Fibroblast of pulmonary artery (primary cell): ENCODE results near the gene TBL1X.
"Not testable (repeated sequence)": the region's sequence is repeated elsewhere in the genome, so short reads cannot be mapped to it uniquely, and the experiment has no call there.

Experiments used
- DNase-seq: peaks from one replicate; pipeline ENCODE4 v3.0.0-alpha.2; 2010; ENCODE audit warnings: low read depth
- H3K4me3 ChIP-seq: replicated peaks from 2 replicates; pipeline ENCODE4 v1.5.1; 2011; ENCODE audit warnings: low read depth, mild to moderate bottlenecking, control low read depth, low read length, moderate library complexity
- TF ChIP-seq, protein P1 (sequence below): IDR thresholded peaks from 2 replicates; pipeline ENCODE4 v1.5.1; 2011; ENCODE audit warnings: mild to moderate bottlenecking, control low read depth, low read length, inconsistent platforms; ENCODE audit errors: missing control alignments

TBL1X gene

GRCh38 chrX:9532349-9532748, 67.5 kb downstream of the TBL1X start:
- DNase-seq: peak; percentile 77
- TF ChIP-seq, protein P1, sequence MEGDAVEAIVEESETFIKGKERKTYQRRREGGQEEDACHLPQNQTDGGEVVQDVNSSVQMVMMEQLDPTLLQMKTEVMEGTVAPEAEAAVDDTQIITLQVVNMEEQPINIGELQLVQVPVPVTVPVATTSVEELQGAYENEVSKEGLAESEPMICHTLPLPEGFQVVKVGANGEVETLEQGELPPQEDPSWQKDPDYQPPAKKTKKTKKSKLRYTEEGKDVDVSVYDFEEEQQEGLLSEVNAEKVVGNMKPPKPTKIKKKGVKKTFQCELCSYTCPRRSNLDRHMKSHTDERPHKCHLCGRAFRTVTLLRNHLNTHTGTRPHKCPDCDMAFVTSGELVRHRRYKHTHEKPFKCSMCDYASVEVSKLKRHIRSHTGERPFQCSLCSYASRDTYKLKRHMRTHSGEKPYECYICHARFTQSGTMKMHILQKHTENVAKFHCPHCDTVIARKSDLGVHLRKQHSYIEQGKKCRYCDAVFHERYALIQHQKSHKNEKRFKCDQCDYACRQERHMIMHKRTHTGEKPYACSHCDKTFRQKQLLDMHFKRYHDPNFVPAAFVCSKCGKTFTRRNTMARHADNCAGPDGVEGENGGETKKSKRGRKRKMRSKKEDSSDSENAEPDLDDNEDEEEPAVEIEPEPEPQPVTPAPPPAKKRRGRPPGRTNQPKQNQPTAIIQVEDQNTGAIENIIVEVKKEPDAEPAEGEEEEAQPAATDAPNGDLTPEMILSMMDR: no peak
- no peak overlapping the region for H3K4me3 ChIP-seq

GRCh38 chrX:9533611-9534010, 68.8 kb downstream of the TBL1X start:
- no peak for DNase-seq
- H3K4me3 ChIP-seq: no peak overlapping the region
- TF ChIP-seq, protein P1: no peak

DNA sequence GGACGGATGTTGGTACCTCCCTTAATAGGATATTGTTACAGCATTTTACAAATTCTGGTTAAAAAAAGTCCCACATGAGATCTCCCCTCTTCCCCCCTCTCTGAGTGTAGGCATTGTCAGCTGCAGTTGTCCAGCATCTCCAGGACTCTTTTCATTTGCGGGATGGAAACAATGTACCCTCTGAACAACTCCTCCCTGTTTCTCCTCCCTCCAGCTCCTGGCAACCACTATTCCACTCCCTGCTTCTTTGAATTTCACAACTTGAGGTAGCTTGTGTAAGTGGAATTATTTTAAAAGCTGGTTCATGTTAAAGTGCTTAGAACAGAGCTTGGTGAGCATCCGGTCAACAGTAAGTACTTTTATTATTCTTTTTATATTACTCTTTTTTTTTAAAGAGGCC, 69.8 kb downstream of the TBL1X start:
- DNase-seq: peak; percentile 75
- TF ChIP-seq, protein P1: no peak
- no peak overlapping the region for H3K4me3 ChIP-seq

DNA sequence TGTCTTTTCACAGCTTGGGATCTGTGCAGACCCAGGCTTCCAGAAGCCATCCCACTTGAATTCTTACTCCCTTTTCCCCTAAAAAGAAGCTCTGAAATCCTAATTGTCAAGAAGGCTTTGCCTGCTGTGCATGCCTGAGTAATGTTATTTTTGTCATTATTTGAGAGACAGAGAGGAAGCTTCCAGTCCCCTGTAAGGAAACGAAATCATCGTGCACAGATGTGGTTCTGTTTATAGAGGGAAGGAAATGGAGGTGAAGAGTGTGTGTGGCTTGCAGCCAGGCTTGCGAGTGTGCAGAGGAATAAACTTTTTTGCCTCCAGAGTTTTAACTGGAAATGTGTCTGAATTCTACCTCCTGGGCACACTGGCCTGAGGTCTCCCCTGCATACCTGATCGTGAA, 70.2 kb downstream of the TBL1X start:
- no peak overlapping the region for H3K4me3 ChIP-seq
- DNase-seq: no peak
- TF ChIP-seq, protein P1: no peak

- not testable (repeated sequence) for DNase-seq, H3K4me3 ChIP-seq
Observed at GRCh38 chrX:9536156-9536555, 71.3 kb downstream of the TBL1X start.

GRCh38 chrX:9537781-9538180, 72.9 kb downstream of the TBL1X start:
- TF ChIP-seq, protein P1: no peak
- DNase-seq: no peak
- H3K4me3 ChIP-seq: no peak overlapping the region

DNA sequence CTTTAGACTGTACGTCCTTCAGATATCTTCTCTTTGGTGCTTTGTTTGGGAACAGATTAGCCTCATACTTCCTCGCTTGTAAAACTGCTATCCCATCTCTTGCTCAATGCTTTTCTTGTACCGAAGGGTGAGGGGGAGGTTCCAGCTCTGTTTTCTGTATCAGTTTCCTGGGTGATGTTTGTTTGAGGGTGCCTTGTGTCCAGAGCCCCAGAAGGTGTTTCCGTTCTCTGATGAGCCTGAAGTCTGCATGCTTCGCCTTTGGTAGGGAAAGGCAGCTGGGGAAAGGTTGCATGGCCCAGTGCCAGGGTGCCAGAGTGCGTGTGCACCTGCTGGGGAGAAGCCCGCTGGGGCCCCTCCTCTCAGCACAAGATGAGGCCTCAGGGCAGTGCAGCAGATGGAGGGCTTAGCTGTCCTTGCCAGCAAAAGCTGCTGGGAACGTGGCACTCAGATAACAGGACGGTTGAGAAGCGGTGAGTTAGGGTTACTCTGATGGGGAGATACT, 73.7 kb downstream of the TBL1X start:
- TF ChIP-seq, protein P1: no peak
- H3K4me3 ChIP-seq: no peak overlapping the region
- DNase-seq: no peak
